Thyroid gland (tissue), 4 donors: ENCODE data around the gene TBC1D4.

Experiments used
- CTCF ChIP-seq, 6 experiments: fragments of 200-600 bp in 3 of 6; fragments of 450-650 bp in 3 of 6; sonication (generic) in 3 of 6; IDR thresholded peaks; one replicate each; pipeline ENCODE4 v1.5.1; 2016 to 2019; ENCODE audit warnings: antibody characterized with exemption in 6 of 6, mild to moderate bottlenecking in 2 of 6, inconsistent platforms in 1 of 6, moderate library complexity in 1 of 6
- POLR2A ChIP-seq, 2 donors: fragments of 450-650 bp; IDR thresholded peaks; one replicate each; pipeline ENCODE4 v1.6.1; 2017; ENCODE audit warnings: antibody characterized with exemption in 2 of 2, mild to moderate bottlenecking in 2 of 2, moderate library complexity in 1 of 2

GRCh38 chr13:75425216-75426009, 56.6 kb downstream of the TBC1D4 start:
- no peak for TF ChIP-seq CTCF (IDR thresholded peaks at IDR 0.05)
- TF ChIP-seq POLR2A (IDR thresholded peaks at IDR 0.05), result no peak
